Cardiac muscle cell (in vitro differentiated cells and primary cell): ENCODE measurements around the gene MCRS1. TPM values are rescaled to one million over a fixed set of nuclear protein-coding genes. Genes with fewer than 3 reads are reported as not detected.
A peak's percentile ranks its signal among the peaks of the same experiment; 100 is the strongest.

Source experiments
- DNase-seq, 2 donors: peaks; one replicate each; pipeline versions ENCODE4 v3.0.0 to v3.0.0-alpha.2; 2010 to 2017; ENCODE audit warnings: low read depth in 1 of 2, low spot score in 1 of 2
- H3K27ac ChIP-seq: fragments of 200-600 bp; sonication (generic); 2 replicates; pipeline ENCODE4 v1.5.1; 2016
- H3K27me3 ChIP-seq: fragments of 200-600 bp; sonication (generic); 2 replicates; pipeline ENCODE4 v1.6.0; 2016; ENCODE audit warnings: control low read depth
- H3K36me3 ChIP-seq: fragments of 200-600 bp; sonication (generic); 2 replicates; pipeline ENCODE4 v1.5.1; 2016; ENCODE audit warnings: control low read depth
- H3K4me1 ChIP-seq: fragments of 200-600 bp; sonication (generic); 2 replicates; pipeline ENCODE4 v1.8.1; 2017; ENCODE audit warnings: low read depth, mild to moderate bottlenecking, mixed run types
- H3K4me3 ChIP-seq: fragments of 200-600 bp; sonication (generic); 2 replicates; pipeline ENCODE4 v1.5.1; 2016; ENCODE audit warnings: mild to moderate bottlenecking
- H3K9me3 ChIP-seq: fragments of 200-600 bp; sonication (generic); 2 replicates; pipeline ENCODE4 v1.5.1; 2017; ENCODE audit warnings: low read depth, mild to moderate bottlenecking, control low read depth
- polyA plus RNA-seq: library from polyadenylated mRNA; unstranded; fragments of >200 nt; fragmentation: Nextera tagmentation; extraction: Ambion mirVana; gene quantifications from 2 replicates; pipeline ENCODE4 v1.2.1, GENCODE V29; 2016
- total RNA-seq: library from RNA; depleted of rRNA; stranded (reverse); fragments of >200 nt; gene quantifications from 2 replicates; pipeline ENCODE4 v1.2.3, GENCODE V29; 2016
- TF ChIP-seq, protein P1 (sequence below): IDR thresholded peaks from 2 replicates; pipeline ENCODE4 v1.5.1; 2012; ENCODE audit warnings: low read depth, mild to moderate bottlenecking, low read length

Gene MCRS1
- total and polyA plus RNA-seq, 2 experiments from 2014 or later, result 75.6 to 104 TPM

- peaks cover 17% of the 10 kb centered on the region for H3K4me1 ChIP-seq
- H3K4me3 ChIP-seq, result no peak overlapping the region
- peaks cover 3% of the 10 kb centered on the region for H3K36me3 ChIP-seq
- H3K27me3 ChIP-seq, result no peaks in the 10 kb centered on the region
- no peaks in the 10 kb centered on the region for H3K9me3 ChIP-seq
- no peak overlapping the region for H3K27ac ChIP-seq
- TF ChIP-seq, protein P1, sequence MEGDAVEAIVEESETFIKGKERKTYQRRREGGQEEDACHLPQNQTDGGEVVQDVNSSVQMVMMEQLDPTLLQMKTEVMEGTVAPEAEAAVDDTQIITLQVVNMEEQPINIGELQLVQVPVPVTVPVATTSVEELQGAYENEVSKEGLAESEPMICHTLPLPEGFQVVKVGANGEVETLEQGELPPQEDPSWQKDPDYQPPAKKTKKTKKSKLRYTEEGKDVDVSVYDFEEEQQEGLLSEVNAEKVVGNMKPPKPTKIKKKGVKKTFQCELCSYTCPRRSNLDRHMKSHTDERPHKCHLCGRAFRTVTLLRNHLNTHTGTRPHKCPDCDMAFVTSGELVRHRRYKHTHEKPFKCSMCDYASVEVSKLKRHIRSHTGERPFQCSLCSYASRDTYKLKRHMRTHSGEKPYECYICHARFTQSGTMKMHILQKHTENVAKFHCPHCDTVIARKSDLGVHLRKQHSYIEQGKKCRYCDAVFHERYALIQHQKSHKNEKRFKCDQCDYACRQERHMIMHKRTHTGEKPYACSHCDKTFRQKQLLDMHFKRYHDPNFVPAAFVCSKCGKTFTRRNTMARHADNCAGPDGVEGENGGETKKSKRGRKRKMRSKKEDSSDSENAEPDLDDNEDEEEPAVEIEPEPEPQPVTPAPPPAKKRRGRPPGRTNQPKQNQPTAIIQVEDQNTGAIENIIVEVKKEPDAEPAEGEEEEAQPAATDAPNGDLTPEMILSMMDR, result no peak
- DNase-seq, result no peak
Measured at GRCh38 chr12:49578471-49579112, 10.7 kb upstream of the MCRS1 start.

DNA sequence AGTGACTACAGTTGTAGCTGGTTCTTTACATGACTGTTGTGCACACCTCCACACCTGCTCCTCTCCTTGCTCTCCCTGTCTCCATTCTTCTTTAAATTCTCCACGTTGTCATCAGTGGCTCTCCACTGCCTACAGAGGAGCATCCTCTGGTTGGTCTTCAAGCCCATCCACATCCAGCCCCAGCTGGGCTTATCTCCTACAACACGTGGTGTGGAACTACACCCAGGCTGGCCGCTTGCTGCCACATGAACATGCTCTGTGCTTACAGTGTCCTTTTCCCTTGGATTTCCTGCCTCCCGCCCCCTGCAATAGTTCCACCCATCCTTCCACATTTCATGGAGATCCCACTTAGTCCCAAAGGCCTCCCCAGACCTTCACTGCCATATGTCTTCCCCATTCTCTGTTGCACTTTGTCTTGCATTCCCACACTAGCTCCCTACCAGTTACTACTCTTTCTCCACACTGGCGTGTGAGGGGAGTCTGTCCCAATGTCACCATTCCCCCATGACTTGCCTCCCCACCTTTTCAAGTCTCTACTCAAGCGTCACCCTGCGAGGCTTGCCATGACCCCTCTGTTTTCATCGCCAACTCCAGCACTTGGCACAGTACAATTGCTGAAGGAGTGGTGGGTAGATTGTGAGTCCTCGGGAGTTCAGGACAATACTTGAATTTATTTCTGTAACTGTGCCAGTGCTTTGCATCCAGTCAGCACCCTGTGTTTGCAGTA, 9.8 kb upstream of the MCRS1 start:
- H3K36me3 ChIP-seq, result peaks cover 3% of the 10 kb centered on the region
- TF ChIP-seq, protein P1, result no peak
- no peak for DNase-seq
- H3K4me3 ChIP-seq, result no peak overlapping the region
- no peaks in the 10 kb centered on the region for H3K27me3 ChIP-seq
- H3K9me3 ChIP-seq, result no peaks in the 10 kb centered on the region
- H3K4me1 ChIP-seq, result peaks cover 13% of the 10 kb centered on the region
- H3K27ac ChIP-seq, result no peak overlapping the region

DNA sequence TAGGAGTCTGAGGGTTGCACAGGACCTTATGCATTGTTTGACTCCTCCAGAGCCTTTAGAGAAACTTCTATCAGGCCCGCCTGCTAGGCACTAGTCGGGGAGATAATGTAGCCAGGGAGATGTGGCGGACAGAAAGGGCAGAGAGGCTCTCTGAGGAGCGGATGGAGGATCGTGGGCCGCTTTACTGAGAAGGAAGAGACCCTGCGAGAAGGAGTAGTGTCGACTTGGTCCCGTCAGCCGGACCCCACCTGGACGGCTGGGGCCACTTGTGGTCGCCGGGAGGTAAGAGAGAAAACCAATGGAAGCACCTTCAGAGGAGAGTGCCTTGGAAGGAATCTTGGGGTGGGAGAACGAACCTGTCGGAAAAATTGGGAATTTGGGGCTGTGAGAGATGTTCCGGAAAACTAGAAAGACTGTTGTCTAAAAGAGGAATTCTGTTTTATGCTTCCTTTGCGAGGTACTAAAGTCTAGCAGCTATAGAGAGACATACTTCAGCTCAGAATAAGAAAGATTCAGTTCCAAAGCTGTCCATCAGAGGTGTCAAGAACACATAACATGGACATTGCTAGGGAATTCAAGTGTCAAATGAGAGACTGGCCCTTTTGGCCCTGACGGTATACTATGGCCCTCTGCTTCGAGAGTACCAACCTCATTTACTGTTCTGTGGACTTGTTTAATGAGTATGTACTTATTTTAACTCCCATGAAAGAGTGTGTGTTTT, 660 bp upstream of the MCRS1 start:
- H3K27ac ChIP-seq, result peak overlapping the region; percentile 84
- H3K4me3 ChIP-seq, result peak overlapping the region; percentile 67
- TF ChIP-seq, protein P1, result no peak
- H3K4me1 ChIP-seq, result peaks cover 11% of the 10 kb centered on the region
- DNase-seq, result no peak
- H3K36me3 ChIP-seq, result peaks cover 3% of the 10 kb centered on the region
- no peaks in the 10 kb centered on the region for H3K27me3 ChIP-seq
- no peaks in the 10 kb centered on the region for H3K9me3 ChIP-seq

- Histone ChIP-seq H3K4me1 (peaks cover 11% of the 10 kb centered on the region), H3K27ac (peak overlapping the region; percentile 84), H3K4me3 (peak overlapping the region; percentile 67), H3K27me3 (no peaks in the 10 kb centered on the region), H3K36me3 (peaks cover 15% of the 10 kb centered on the region), H3K9me3 (no peaks in the 10 kb centered on the region)
- no peak for DNase-seq
- TF ChIP-seq, protein P1, result no peak
Measured at GRCh38 chr12:49567302-49567610, 686 bp downstream of the MCRS1 start.

GRCh38 chr12:49566361-49566760, 1.6 kb downstream of the MCRS1 start:
- H3K4me3 ChIP-seq, result no peak overlapping the region
- no peak for DNase-seq
- TF ChIP-seq, protein P1, result no peak
- peaks cover 11% of the 10 kb centered on the region for H3K4me1 ChIP-seq
- H3K27ac ChIP-seq, result no peak overlapping the region
- peaks cover 22% of the 10 kb centered on the region for H3K36me3 ChIP-seq
- H3K9me3 ChIP-seq, result no peaks in the 10 kb centered on the region
- H3K27me3 ChIP-seq, result no peaks in the 10 kb centered on the region
